Astrocyte of the hippocampus (primary cell): ENCODE results near the gene INPP4B.
"Not testable (repeated sequence)": the region's sequence is repeated elsewhere in the genome, so short reads cannot be mapped to it uniquely, and the experiment has no call there.

Source experiments
- DNase-seq: peaks from one replicate; pipeline ENCODE4 v3.0.0; 2011; ENCODE audit warnings: low read depth, low spot score

The INPP4B gene

GRCh38 chr4:142826503-142827241 is 19.4 kb downstream of the INPP4B start:
- DNase-seq: no peak

GRCh38 chr4:142824368-142824767 is 21.7 kb downstream of the INPP4B start:
- no peak for DNase-seq

- no peak for DNase-seq
Measured at GRCh38 chr4:142823796-142824195, 22.3 kb downstream of the INPP4B start.

GRCh38 chr4:142818476-142818875 is 27.6 kb downstream of the INPP4B start:
- DNase-seq: peak; percentile 43

DNA sequence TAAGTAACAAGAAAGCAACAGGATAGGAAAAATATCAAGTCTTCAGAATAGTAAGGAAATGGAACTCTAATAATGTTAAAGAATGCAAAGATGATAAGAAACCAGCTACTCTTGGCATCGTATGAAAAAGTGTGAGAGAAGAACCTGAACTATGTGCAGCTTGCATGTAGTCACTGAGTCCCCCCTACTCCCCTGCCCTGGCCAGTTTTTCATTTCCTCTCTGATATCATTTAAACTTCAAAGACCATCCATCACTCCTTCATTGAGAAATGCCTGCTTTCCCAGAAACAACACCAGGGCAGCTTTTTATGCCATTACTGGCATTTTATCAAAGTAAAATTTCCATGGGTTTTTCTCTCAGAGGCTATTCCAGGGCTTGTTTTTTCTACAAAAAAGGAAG is 28.1 kb downstream of the INPP4B start:
- DNase-seq: peak; percentile 91

DNA sequence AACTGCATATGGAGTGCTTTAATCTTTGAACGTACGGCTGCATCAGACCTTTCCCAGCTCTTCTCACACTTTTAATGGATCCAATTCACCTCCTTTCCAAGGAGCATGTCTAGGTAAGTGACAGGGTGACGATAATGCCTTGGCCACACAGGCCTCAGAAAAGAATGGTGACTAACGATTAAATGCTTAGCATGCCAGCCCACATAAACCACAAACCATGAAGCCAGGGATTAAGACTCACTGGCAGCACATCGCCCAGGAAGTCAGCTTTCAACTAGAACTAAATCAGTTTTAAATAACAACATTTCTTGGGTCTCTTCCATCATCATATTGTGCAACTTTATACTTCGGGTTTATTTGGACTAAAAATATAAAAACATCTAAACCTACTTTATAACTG is 28.7 kb downstream of the INPP4B start:
- peak; percentile 96 for DNase-seq

- DNase-seq: peak; percentile 84
Measured at GRCh38 chr4:142815834-142816233, 30.3 kb downstream of the INPP4B start.

DNA sequence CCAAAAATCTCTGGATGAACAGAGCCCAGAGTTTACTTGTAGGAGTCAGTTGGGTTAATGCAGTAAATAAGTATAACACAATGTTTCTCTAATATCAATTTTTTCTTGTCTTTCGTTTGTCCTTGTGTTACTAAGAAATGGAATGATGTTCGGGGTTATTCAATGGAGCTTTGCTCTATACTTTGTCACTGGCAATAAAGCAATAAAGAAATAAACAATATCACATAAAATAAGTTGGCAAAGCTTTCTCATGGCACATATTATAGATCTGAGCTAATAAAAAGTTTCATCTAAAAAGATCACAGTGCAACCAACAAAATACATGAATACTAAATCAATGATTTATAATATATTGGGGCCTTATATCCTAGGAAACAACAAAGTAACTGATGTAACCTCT is 32.7 kb downstream of the INPP4B start:
- no peak for DNase-seq

DNA sequence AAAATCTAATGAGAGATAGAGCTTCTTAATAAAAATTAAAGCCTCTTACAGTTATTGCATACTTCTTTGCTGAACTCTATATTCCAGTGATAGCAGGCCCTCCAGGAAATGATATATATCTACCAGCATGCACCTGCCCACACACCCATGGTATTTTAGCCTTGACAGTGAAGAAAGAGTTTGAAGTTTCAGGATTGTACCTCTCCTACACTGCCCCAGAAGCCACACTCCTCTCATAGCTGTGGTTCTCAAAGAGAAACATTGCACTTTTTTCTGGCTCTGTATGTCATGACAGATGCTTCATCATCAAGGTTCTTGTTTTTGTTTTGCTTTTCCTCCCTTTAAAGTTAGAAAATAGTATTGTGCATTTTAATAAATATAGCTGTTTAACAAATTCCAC is 34.0 kb downstream of the INPP4B start:
- DNase-seq: peak; percentile 25

GRCh38 chr4:142811034-142811433 is 35.1 kb downstream of the INPP4B start:
- no peak for DNase-seq

GRCh38 chr4:142809559-142809958 is 36.5 kb downstream of the INPP4B start:
- no peak for DNase-seq

- DNase-seq: not testable (repeated sequence)
Measured at GRCh38 chr4:142803879-142804278, 42.2 kb downstream of the INPP4B start.

DNA sequence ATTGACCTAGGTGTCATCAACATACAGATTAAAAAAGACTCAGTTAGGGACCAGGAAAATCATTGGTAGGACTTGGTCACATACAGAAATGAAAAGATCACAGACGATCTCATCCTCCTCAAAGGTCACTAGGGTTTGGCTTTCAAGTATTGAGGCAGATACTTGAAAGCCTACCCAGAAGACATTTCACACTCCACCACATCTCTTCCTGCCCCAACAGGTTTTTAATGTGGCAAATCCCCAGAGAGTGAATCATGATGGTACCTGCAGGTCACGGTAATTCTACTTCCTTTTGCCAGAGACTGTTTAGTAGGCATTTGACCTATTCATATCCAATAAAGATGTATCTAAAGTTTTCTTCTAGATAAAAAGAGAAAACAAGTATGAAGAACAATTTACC is 44.1 kb downstream of the INPP4B start:
- DNase-seq: no peak

DNA sequence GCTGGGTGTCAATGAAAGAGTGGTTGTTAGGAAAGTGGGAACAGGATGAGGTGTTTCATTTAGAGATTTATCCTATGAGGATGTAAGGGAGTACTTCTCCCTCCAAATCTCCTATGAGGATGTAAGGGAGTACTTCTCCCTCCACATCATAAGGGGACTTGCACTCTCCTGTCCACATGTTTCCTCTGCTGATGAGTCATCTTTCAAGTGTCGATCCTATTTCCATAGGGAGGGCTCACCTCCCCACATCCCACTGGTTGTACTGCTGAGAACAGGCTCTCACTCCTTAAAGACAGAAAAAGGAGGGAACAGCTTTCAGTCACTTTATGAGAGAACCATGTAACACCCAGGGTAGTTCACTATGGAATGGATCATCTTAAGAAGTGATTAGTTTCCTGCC is 65.0 kb downstream of the INPP4B start:
- DNase-seq: no peak

DNA sequence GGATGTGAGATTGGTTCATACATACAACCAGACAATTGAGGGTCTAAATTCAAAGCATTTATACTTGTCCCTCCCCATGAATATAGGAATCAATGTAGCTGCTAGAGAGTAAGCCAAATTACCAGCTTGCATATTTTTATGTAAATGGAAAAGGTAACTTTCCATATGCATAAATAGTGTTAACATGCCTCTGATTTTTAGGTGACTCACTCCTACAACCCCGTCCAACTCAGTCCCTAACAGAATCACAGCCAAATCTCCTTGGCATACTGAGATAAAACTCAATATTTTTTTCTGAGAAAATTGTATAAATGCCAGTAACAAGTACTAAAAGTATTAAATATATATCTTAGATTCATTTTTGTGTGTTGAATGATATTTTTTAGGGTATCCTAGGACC is 67.2 kb downstream of the INPP4B start:
- DNase-seq: peak; percentile 45

DNA sequence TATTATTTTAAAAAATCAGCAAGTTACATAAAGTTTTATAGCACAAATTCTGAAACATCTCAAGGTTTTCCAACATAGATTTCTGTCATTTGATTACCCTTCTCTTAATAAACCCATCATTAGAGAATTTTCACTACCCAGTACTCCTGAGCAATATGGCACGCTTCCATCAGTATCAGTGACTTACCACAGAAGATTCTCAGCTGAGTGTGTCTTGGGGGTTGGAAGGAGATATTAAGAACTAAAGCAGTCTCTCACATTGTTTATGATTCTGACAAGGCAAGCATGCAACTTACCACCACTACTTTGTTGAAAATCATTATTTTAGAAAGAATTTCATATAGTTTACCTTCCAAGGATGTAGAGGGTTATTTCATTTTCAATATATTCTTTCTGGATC is 67.7 kb downstream of the INPP4B start:
- peak; percentile 32 for DNase-seq

DNA sequence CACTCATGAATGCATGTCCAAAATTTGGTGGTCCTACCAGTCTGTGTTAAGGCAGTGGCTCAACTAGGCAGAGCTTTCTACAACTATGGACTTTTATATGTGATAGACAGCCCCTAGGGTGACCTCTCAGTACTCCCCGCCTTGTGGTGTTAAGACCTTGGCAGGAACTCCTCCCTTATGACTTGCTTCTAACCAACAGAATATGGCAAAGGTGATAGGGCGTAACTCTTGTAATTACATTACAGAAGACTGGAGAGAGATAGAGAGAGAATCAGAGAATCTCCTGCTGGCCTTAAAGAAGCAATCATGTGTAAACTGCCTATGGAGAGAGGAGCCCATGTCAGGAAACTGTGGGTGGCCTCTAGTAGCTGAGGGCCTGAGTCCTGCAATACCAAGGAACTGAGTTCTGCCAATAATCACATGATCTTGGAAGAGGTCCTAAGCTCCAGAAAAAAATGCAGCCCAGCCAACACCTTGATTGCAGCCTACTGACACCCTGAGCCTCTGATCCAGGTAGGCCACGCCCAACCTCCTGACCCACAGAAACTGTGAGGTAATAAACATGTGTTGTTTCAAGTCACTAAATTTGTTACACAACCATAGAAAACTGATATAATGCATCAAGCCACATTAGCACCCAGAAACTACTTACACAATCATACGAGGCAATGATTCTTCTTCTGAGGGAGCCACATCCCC is 68.9 kb downstream of the INPP4B start:
- DNase-seq: no peak

- DNase-seq: no peak
Measured at GRCh38 chr4:142776026-142776425, 70.1 kb downstream of the INPP4B start.

- DNase-seq: no peak
Measured at GRCh38 chr4:142773505-142773904, 72.6 kb downstream of the INPP4B start.

GRCh38 chr4:142762280-142762679 is 83.8 kb downstream of the INPP4B start:
- DNase-seq: no peak

DNA sequence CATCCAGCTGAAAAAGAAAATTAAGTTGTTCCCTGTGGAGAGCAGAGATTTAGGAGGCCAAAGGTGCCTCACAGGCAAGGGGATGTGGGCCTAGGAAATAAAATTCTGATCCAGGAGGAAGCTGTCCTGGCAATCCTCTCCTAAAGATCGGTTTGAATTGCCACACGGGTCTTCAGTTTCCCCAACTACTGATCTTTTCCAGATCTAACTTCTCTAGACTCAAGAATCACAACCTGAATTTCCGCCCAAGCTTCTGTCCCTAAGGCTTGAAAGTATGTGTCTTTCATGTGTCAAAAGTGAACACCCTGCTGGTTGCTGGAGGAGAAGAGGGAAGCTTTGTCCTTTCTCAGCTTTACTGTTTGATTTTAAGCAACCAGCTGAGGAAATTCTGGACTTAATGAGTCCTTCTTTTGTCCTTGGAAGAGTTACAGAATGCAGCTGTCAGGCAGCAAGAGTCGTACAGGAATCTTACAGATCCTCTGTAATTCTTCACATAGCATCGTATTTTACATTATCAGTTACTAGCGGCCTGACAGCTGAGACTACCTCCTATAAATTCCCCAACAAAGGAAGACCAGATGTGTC is 93.8 kb downstream of the INPP4B start:
- DNase-seq: no peak

DNA sequence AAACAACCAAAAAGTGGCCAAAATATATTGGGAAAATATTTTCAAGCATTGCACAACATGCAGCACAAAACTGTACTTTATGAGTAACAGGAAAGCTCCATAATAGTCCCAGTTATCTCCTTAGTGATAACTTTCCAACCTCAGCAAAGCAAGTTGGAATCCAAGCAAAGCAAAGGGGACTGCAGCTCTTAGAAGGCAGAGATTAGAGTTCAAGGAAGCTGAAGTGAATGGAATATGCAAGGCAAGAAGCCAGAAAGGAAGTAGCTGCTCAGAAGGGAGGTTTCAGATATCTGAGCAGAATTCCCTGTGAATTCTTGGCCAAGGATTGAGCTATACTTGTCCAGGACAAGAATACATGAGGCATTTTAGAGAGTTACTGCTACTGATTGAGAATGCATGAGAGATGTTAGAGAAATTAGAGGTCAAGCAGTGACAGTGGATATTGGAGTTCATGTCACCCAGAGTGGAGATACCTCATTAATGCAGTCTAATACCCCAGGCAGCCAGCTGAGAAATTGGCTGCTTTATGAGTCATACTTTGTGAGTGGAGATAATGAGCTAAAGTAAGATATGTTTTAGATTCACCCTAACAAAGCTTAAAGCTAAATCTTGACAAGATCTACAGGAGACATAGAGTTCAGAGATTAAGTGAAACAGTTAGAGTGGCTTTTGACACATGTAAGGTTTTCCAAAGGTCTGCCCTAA is 102.8 kb downstream of the INPP4B start:
- peak; percentile 66 for DNase-seq
